ENCODE results near the gene CABCOCO1. TPM values are rescaled to one million over a fixed set of nuclear protein-coding genes. Genes with fewer than 3 reads are reported as not detected.

Gene CABCOCO1
- polyA plus RNA-seq, 1 of the 3 experiments (the other 2 are of a cell fraction) = 0.71 TPM

- Histone ChIP-seq H4K20me1 (ENCODE audit: insufficient read depth) (no peaks in the 10 kb centered on the region), H3K27ac (ENCODE audit: low read depth in 2 of 2, low read length in 1 of 2) (peak overlapping the region; percentile 35 to 64; a peak in 3 of 4 replicates), H3K4me1 (ENCODE audit: control insufficient read depth in 1 of 2, insufficient read depth in 2 of 2, low read depth in 1 of 2, low read length in 1 of 2) (peaks cover 31 to 42% of the 10 kb centered on the region in 2 experiments; a peak in 3 of 4 replicates), H2AFZ (ENCODE audit: low read depth) (peak overlapping the region; percentile 77; the same call in 1 of the 2 replicates), H3K9me2 (no peaks in the 10 kb centered on the region), H3K9ac (no peak overlapping the region), H3K27me3 (ENCODE audit: insufficient read depth) (no peaks in the 10 kb centered on the region), H3K79me2 (ENCODE audit: insufficient read depth) (no peaks in the 10 kb centered on the region), H3K9me3 (no peaks in the 10 kb centered on the region), H3K4me3 (ENCODE audit: low read depth in 2 of 2, low read length in 1 of 2) (no peak overlapping the region), H3K4me2 (no peak overlapping the region), H3F3A (replicated peaks; ENCODE audit: insufficient read depth) (peaks cover 4% of the 10 kb centered on the region), H3K36me3 (replicated peaks in 1 of 2; ENCODE audit: control insufficient read depth in 1 of 2, insufficient read depth in 2 of 2, low read length in 1 of 2) (no peaks in the 10 kb centered on the region)
- DNase-seq = no peak
- TF ChIP-seq FOSL2 (IDR thresholded peaks at IDR 0.05; ENCODE audit: borderline replicate concordance, low read depth) (no peak), GATA2 (CRISPR knock-in tag; IDR thresholded peaks at IDR 0.05) (no peak), TCF12 (IDR thresholded peaks at IDR 0.05) (no peak), NRF1 (IDR thresholded peaks at IDR 0.05; ENCODE audit: low read depth, low read length) (no peak), TEAD4 (IDR thresholded peaks at IDR 0.05; ENCODE audit: borderline replicate concordance, insufficient read depth) (no peak), FOXJ3 (CRISPR knock-in tag; IDR thresholded peaks at IDR 0.05) (no peak), REST (IDR thresholded peaks at IDR 0.05; ENCODE audit: low read depth, low read length) (no peak), RAD21 (IDR thresholded peaks at IDR 0.05; ENCODE audit: low read length) (no peak), YY1 (IDR thresholded peaks at IDR 0.05; ENCODE audit: low read depth) (no peak), ZBTB33 (IDR thresholded peaks at IDR 0.05; ENCODE audit: borderline replicate concordance, low read depth) (no peak), TAF1 (IDR thresholded peaks at IDR 0.05; ENCODE audit: borderline replicate concordance, low read depth, low read length) (no peak), CHD2 (IDR thresholded peaks at IDR 0.05; ENCODE audit: low read length, partially characterized antibody) (no peak), GABPA (IDR thresholded peaks at IDR 0.05; ENCODE audit: low read depth) (no peak), USF2 (IDR thresholded peaks at IDR 0.05; ENCODE audit: borderline replicate concordance, low read depth, low read length) (no peak), MAX (IDR thresholded peaks at IDR 0.05; ENCODE audit: low read depth) (no peak)
- ChIA-PET POLR2A (no interaction called here), CTCF (interaction anchor here (1.0 to 3.1 kb wide), 10 partner anchors 10 to 150 kb away, joined by 3 to 15 read pairs (median 8); partner anchors contain the start of gene ARID5B)
- 85% methylated on average over 3 of the region's 3 CpGs for WGBS (ENCODE audit: low lambda C conversion rate)
These were observed 88.9 kb downstream of the CABCOCO1 start for GRCh38 chr10:61751599-61751998.
